ENCODE measurements around the gene GRK1.

Gene GRK1

DNA sequence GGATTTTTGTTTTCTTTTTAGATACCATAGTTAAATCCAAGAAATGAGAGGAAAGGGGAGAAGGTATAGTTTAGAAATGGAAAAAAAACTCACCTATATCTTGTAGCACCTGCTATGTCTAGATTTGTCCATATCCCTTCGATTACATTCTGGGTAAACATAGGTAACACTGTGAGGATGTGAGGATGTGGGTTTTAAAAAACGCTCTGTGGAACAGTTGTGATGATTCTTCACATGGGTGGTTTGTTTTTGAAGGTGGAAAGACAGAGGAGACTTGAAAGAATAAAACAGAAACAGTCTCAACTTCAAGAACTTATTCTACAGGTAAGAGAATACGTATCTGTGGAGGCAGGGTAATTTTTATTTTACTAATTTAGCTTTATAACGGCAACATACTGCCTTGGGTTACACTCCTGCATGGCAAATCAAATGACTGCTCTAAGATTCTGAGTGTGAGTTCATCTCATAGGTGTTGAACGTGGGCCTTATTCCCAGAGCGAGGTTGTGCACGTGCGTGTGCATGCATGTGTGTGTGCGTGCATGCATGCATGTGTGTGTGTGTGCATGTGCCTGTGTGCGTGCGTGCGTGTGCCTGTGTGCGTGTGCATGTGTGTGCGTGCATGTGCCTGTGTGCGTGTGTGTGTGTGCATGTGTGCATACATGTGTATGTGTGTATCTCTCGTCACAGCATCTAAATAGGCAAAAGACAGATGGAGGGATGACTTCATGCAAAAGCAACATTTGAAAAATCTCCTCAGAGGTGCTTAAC is 32.6 kb upstream of the GRK1 start:
- no peak overlapping the region for H3K4me3 ChIP-seq (ENCODE audit: low read depth, low read length)
- H3K4me1 ChIP-seq (ENCODE audit: control insufficient read depth, insufficient read depth, low read length), result no peaks in the 10 kb centered on the region
- H3K9me3 ChIP-seq (ENCODE audit: control insufficient read depth, insufficient read depth, low read depth, low read length), result no peaks in the 10 kb centered on the region
- peaks cover 0 to 99% of the 10 kb centered on the region in 2 experiments; a peak in 2 of 3 replicates for H3K36me3 ChIP-seq (ENCODE audit: control insufficient read depth in 2 of 2, insufficient read depth in 1 of 2, low read length in 2 of 2)
- POLR2A ChIA-PET, result no interaction called here
- no peak overlapping the region for H3K27ac ChIP-seq (ENCODE audit: extremely low read depth, low read depth, low read length)
- TF ChIP-seq, protein P1, sequence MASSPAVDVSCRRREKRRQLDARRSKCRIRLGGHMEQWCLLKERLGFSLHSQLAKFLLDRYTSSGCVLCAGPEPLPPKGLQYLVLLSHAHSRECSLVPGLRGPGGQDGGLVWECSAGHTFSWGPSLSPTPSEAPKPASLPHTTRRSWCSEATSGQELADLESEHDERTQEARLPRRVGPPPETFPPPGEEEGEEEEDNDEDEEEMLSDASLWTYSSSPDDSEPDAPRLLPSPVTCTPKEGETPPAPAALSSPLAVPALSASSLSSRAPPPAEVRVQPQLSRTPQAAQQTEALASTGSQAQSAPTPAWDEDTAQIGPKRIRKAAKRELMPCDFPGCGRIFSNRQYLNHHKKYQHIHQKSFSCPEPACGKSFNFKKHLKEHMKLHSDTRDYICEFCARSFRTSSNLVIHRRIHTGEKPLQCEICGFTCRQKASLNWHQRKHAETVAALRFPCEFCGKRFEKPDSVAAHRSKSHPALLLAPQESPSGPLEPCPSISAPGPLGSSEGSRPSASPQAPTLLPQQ (tag by site-specific recombination; IDR thresholded peaks at IDR 0.05), result no peak
- TF ChIP-seq, protein P2, sequence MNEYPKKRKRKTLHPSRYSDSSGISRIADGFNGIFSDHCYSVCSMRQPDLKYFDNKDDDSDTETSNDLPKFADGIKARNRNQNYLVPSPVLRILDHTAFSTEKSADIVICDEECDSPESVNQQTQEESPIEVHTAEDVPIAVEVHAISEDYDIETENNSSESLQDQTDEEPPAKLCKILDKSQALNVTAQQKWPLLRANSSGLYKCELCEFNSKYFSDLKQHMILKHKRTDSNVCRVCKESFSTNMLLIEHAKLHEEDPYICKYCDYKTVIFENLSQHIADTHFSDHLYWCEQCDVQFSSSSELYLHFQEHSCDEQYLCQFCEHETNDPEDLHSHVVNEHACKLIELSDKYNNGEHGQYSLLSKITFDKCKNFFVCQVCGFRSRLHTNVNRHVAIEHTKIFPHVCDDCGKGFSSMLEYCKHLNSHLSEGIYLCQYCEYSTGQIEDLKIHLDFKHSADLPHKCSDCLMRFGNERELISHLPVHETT (tag by site-specific recombination; IDR thresholded peaks at IDR 0.05), result no peak
- TF ChIP-seq ZNF10 (tag by site-specific recombination; IDR thresholded peaks at IDR 0.05), result no peak
- no peak for TF ChIP-seq ZNF629 (tag by site-specific recombination; IDR thresholded peaks at IDR 0.05)
- TF ChIP-seq, protein P3, sequence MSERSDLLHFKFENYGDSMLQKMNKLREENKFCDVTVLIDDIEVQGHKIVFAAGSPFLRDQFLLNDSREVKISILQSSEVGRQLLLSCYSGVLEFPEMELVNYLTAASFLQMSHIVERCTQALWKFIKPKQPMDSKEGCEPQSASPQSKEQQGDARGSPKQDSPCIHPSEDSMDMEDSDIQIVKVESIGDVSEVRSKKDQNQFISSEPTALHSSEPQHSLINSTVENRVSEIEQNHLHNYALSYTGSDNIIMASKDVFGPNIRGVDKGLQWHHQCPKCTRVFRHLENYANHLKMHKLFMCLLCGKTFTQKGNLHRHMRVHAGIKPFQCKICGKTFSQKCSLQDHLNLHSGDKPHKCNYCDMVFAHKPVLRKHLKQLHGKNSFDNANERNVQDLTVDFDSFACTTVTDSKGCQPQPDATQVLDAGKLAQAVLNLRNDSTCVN (tag by site-specific recombination; optimal IDR thresholded peaks at IDR 0.05), result peak; percentile 12
- no peak for TF ChIP-seq ZNF302 (tag by site-specific recombination; IDR thresholded peaks at IDR 0.05; ENCODE audit: low read depth)
- TF ChIP-seq, protein P4, sequence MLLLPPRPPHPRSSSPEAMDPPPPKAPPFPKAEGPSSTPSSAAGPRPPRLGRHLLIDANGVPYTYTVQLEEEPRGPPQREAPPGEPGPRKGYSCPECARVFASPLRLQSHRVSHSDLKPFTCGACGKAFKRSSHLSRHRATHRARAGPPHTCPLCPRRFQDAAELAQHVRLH (tag by site-specific recombination; IDR thresholded peaks at IDR 0.05), result no peak
- TF ChIP-seq ZNF239 (tag by site-specific recombination; IDR thresholded peaks at IDR 0.05), result no peak
- TF ChIP-seq, protein P5, sequence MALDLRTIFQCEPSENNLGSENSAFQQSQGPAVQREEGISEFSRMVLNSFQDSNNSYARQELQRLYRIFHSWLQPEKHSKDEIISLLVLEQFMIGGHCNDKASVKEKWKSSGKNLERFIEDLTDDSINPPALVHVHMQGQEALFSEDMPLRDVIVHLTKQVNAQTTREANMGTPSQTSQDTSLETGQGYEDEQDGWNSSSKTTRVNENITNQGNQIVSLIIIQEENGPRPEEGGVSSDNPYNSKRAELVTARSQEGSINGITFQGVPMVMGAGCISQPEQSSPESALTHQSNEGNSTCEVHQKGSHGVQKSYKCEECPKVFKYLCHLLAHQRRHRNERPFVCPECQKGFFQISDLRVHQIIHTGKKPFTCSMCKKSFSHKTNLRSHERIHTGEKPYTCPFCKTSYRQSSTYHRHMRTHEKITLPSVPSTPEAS (tag by site-specific recombination; IDR thresholded peaks at IDR 0.05), result peak; percentile 50; the same call in 1 of the 2 replicates
- no peak for TF ChIP-seq ZNF521 (tag by site-specific recombination; IDR thresholded peaks at IDR 0.05)
- TF ChIP-seq ZNF416 (tag by site-specific recombination; IDR thresholded peaks at IDR 0.05), result no peak
- no peak for TF ChIP-seq HOXC10 (CRISPR knock-in tag; IDR thresholded peaks at IDR 0.05)
- CTCF ChIA-PET, result no interaction called here

DNA sequence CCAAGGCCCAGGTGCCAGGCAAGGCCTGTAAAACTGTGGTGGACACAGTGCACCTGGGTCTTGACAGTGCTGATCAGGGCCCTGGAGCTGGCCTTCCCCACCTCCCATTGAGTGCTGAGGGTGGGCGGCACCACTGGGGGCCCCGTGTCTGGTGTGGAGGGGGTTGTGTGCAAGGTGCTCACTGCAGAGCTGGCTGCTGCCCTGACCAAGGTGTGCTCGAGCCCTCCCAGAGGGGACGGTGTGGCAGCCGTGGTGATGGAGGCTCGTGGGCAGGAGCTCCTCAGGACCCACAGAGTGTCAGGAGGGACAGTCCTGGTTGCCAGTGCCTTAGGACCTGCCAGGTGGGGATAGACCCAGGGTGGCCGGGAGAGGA is 32.0 kb upstream of the GRK1 start:
- Histone ChIP-seq H3K27ac (ENCODE audit: extremely low read depth, low read depth, low read length) (no peak overlapping the region), H3K9me3 (ENCODE audit: control insufficient read depth, insufficient read depth, low read depth, low read length) (no peaks in the 10 kb centered on the region), H3K4me1 (ENCODE audit: control insufficient read depth, insufficient read depth, low read length) (no peaks in the 10 kb centered on the region), H3K4me3 (ENCODE audit: low read depth, low read length) (no peak overlapping the region), H3K36me3 (ENCODE audit: control insufficient read depth in 2 of 2, insufficient read depth in 1 of 2, low read length in 2 of 2) (peaks cover 0 to 99% of the 10 kb centered on the region in 2 experiments; a peak in 2 of 3 replicates)
- ChIA-PET POLR2A (no interaction called here), CTCF (no interaction called here)
- no peak for TF ChIP-seq ZNF112 (tag by site-specific recombination; IDR thresholded peaks at IDR 0.05)
- TF ChIP-seq, protein P6, sequence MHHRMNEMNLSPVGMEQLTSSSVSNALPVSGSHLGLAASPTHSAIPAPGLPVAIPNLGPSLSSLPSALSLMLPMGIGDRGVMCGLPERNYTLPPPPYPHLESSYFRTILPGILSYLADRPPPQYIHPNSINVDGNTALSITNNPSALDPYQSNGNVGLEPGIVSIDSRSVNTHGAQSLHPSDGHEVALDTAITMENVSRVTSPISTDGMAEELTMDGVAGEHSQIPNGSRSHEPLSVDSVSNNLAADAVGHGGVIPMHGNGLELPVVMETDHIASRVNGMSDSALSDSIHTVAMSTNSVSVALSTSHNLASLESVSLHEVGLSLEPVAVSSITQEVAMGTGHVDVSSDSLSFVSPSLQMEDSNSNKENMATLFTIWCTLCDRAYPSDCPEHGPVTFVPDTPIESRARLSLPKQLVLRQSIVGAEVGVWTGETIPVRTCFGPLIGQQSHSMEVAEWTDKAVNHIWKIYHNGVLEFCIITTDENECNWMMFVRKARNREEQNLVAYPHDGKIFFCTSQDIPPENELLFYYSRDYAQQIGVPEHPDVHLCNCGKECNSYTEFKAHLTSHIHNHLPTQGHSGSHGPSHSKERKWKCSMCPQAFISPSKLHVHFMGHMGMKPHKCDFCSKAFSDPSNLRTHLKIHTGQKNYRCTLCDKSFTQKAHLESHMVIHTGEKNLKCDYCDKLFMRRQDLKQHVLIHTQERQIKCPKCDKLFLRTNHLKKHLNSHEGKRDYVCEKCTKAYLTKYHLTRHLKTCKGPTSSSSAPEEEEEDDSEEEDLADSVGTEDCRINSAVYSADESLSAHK (tag by site-specific recombination; IDR thresholded peaks at IDR 0.05), result no peak
- TF ChIP-seq ZNF701 (tag by site-specific recombination; IDR thresholded peaks at IDR 0.05), result no peak
- no peak for TF ChIP-seq ZNF514 (tag by site-specific recombination; IDR thresholded peaks at IDR 0.05)
- TF ChIP-seq EGR2 (tag by site-specific recombination; IDR thresholded peaks at IDR 0.05; ENCODE audit: low read depth), result no peak
- TF ChIP-seq ZNF157 (tag by site-specific recombination; IDR thresholded peaks at IDR 0.05), result no peak
- TF ChIP-seq, protein P7, sequence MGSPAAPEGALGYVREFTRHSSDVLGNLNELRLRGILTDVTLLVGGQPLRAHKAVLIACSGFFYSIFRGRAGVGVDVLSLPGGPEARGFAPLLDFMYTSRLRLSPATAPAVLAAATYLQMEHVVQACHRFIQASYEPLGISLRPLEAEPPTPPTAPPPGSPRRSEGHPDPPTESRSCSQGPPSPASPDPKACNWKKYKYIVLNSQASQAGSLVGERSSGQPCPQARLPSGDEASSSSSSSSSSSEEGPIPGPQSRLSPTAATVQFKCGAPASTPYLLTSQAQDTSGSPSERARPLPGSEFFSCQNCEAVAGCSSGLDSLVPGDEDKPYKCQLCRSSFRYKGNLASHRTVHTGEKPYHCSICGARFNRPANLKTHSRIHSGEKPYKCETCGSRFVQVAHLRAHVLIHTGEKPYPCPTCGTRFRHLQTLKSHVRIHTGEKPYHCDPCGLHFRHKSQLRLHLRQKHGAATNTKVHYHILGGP (tag by site-specific recombination; IDR thresholded peaks at IDR 0.05), result no peak
- no peak for TF ChIP-seq ZNF501 (tag by site-specific recombination; IDR thresholded peaks at IDR 0.05)
- no peak for TF ChIP-seq ZNF311 (tag by site-specific recombination; IDR thresholded peaks at IDR 0.05; ENCODE audit: borderline replicate concordance)
- TF ChIP-seq ZNF76 (tag by site-specific recombination; IDR thresholded peaks at IDR 0.05; ENCODE audit: borderline replicate concordance, low read depth), result no peak
- no peak for TF ChIP-seq ZNF214 (tag by site-specific recombination; IDR thresholded peaks at IDR 0.05; ENCODE audit: borderline replicate concordance)
- TF ChIP-seq ZNF560 (tag by site-specific recombination; IDR thresholded peaks at IDR 0.05; ENCODE audit: borderline replicate concordance), result no peak
- TF ChIP-seq ZNF24 (tag by site-specific recombination; IDR thresholded peaks at IDR 0.05), result no peak
- no peak for TF ChIP-seq ZNF670 (tag by site-specific recombination; IDR thresholded peaks at IDR 0.05; ENCODE audit: low read depth)

Data from HEK293 (cell line).